HepG2 (cell line): ENCODE data around the gene ACAP2. TPM values are rescaled to one million over a fixed set of nuclear protein-coding genes. Genes with fewer than 3 reads are reported as not detected.

Source experiments
- ATAC-seq: fragments of 200-7000 bp; cut with Tn5 transposase; 3 replicates; pipeline ENCODE4 v1.9.1; 2020; ENCODE audit warnings: mild to moderate bottlenecking, moderate library complexity
- BruUV-seq: library from RNA; stranded (reverse); fragments of 400-500 nt; replicated peaks from 2 replicates; lab custom pipeline; 2021; lab: Mats Ljungman, UMichigan
- CTCF ChIA-PET: fragments of 300-600 bp; formaldehyde crosslinking; extraction: SDS; loops from one replicate; lab custom pipeline; 2021; ENCODE audit warnings: low total read pairs, inconsistent platforms, low intra/inter-chr PET ratio; lab: Yijun Ruan, JAX
- POLR2A ChIA-PET: fragments of 350-600 bp; sonication (Branson Sonifier 250); formaldehyde crosslinking; loops from one replicate; lab custom pipeline; 2020; ENCODE audit warnings: antibody characterized with exemption, inconsistent platforms; lab: Yijun Ruan, JAX
- DNase-seq: peaks from one replicate; pipeline ENCODE4 v3.0.0-alpha.2; 2015; ENCODE audit warnings: low spot score
- FAIRE-seq: peaks from 3 replicates; lab custom pipeline; 2011; peaks lifted over from hg19 to GRCh38; lab: Jason Lieb, UNC
- H2AFZ ChIP-seq: one replicate; pipeline ENCODE4 v1.6.1; 2011; ENCODE audit warnings: low read length, inconsistent platforms
- H3K27ac ChIP-seq: fragments of 300-600 bp; 3 replicates; pipeline ENCODE4 v1.8.0; 2011; ENCODE audit warnings: mixed run types, mild to moderate bottlenecking, mixed read lengths, low read length, inconsistent platforms; ENCODE audit not compliant: insufficient read depth; ENCODE audit errors: extremely low read length
- H3K27me3 ChIP-seq, 2 experiments: fragments of 200-600 bp in 1 of 2; 2 replicates in 1 of 2; 3 replicates in 1 of 2; pipeline versions ENCODE4 v1.6.0 to v1.8.0; 2011; ENCODE audit warnings: low read length in 2 of 2, mild to moderate bottlenecking in 2 of 2, moderate library complexity in 2 of 2, inconsistent platforms in 1 of 2; ENCODE audit not compliant: insufficient read depth in 2 of 2, control insufficient read depth in 1 of 2
- H3K36me3 ChIP-seq, 2 experiments: fragments of 200-600 bp in 1 of 2; replicated peaks in 1 of 2; 2 replicates in 1 of 2; 3 replicates in 1 of 2; pipeline versions ENCODE4 v1.5.1 to v1.8.0; 2011; ENCODE audit warnings: low read length in 2 of 2, inconsistent platforms in 1 of 2; ENCODE audit not compliant: insufficient read depth in 2 of 2, control insufficient read depth in 1 of 2
- H3K4me1 ChIP-seq: 2 replicates; pipeline ENCODE4 v1.5.1; 2012; ENCODE audit warnings: low read length, inconsistent platforms; ENCODE audit not compliant: insufficient read depth
- H3K4me2 ChIP-seq: 2 replicates; pipeline ENCODE4 v1.6.0; 2011; ENCODE audit warnings: low read depth, low read length, inconsistent platforms
- H3K4me3 ChIP-seq, 3 experiments: fragments of 200-600 bp in 1 of 3; sonication (generic), shearing (Covaris generic) in 1 of 3; replicated peaks in 1 of 3; 2 replicates each; pipeline ENCODE4 v1.5.1; 2011 to 2016; ENCODE audit warnings: low read length in 3 of 3, inconsistent platforms in 2 of 3, low read depth in 2 of 3, mild to moderate bottlenecking in 2 of 3, control low read depth in 1 of 3, mixed read lengths in 1 of 3; ENCODE audit not compliant: insufficient read depth in 1 of 3
- H3K79me2 ChIP-seq: one replicate; pipeline ENCODE4 v1.6.1; 2011; ENCODE audit warnings: low read length, inconsistent platforms; ENCODE audit not compliant: insufficient read depth
- H3K9ac ChIP-seq: 2 replicates; pipeline ENCODE4 v1.6.0; 2011; ENCODE audit warnings: mild to moderate bottlenecking, low read depth, low read length, inconsistent platforms; ENCODE audit not compliant: insufficient read depth
- H3K9me3 ChIP-seq: 2 replicates; pipeline ENCODE4 v1.5.1; 2012; ENCODE audit warnings: mild to moderate bottlenecking, low read length
- H4K20me1 ChIP-seq: 2 replicates; pipeline ENCODE4 v1.6.0; 2011; ENCODE audit warnings: inconsistent platforms, mild to moderate bottlenecking, low read length, moderate library complexity; ENCODE audit not compliant: insufficient read depth
- AKAP8 ChIP-seq: sonication (generic); formaldehyde crosslinking; IDR thresholded peaks from 2 replicates; pipeline ENCODE4 v1.5.1; 2020; ENCODE audit warnings: mild to moderate bottlenecking, missing genetic modification reagents
- ATF7-NPFF ChIP-seq: sonication (generic); formaldehyde crosslinking; IDR thresholded peaks from 2 replicates; pipeline ENCODE4 v1.8.1; 2023; ENCODE audit warnings: mild to moderate bottlenecking, low read depth, missing genetic modification reagents, moderate library complexity
- FOSL2 ChIP-seq: sonication (generic); formaldehyde crosslinking; IDR thresholded peaks from 2 replicates; pipeline ENCODE4 v1.4.0; 2020; ENCODE audit warnings: missing genetic modification reagents
- PCBP1 ChIP-seq: fragments of 200-400 bp; formaldehyde crosslinking; IDR thresholded peaks from 2 replicates; pipeline ENCODE4 v1.6.1; 2017; ENCODE audit warnings: mild to moderate bottlenecking, low read depth, low read length, borderline replicate concordance
- ZBTB7A ChIP-seq: sonication (generic); formaldehyde crosslinking; IDR thresholded peaks from 2 replicates; pipeline ENCODE4 v1.8.0; 2022; ENCODE audit warnings: mild to moderate bottlenecking, missing genetic modification reagents
- ZFP36L1 ChIP-seq: sonication (generic); formaldehyde crosslinking; IDR thresholded peaks from 2 replicates; pipeline ENCODE4 v1.8.0; 2022; ENCODE audit warnings: mild to moderate bottlenecking, missing genetic modification reagents, moderate library complexity
- ZNF234 ChIP-seq: sonication (generic); formaldehyde crosslinking; conservative IDR thresholded peaks from 2 replicates; pipeline ENCODE4 v1.5.1; 2020; ENCODE audit warnings: mild to moderate bottlenecking, missing genetic modification reagents
- ZNF251 ChIP-seq: sonication (generic); formaldehyde crosslinking; IDR thresholded peaks from 2 replicates; pipeline ENCODE4 v1.9.0; 2021; ENCODE audit warnings: mild to moderate bottlenecking, missing genetic modification reagents
- ZNF317 ChIP-seq: sonication (generic); formaldehyde crosslinking; IDR thresholded peaks from 2 replicates; pipeline ENCODE4 v1.5.0; 2020; ENCODE audit warnings: mild to moderate bottlenecking, missing genetic modification reagents
- ZNF543 ChIP-seq: sonication (generic); formaldehyde crosslinking; IDR thresholded peaks from 2 replicates; pipeline ENCODE4 v1.4.0; 2020; ENCODE audit warnings: mild to moderate bottlenecking, missing genetic modification reagents
- ZNF609 ChIP-seq: sonication (generic); formaldehyde crosslinking; IDR thresholded peaks from 2 replicates; pipeline ENCODE4 v1.4.0; 2020; ENCODE audit warnings: mild to moderate bottlenecking, missing genetic modification reagents, borderline replicate concordance
- ZNF614 ChIP-seq: IDR thresholded peaks from 2 replicates; pipeline ENCODE4 v1.6.1; 2018; ENCODE audit warnings: missing biosample characterization, missing genetic modification reagents, inconsistent platforms, borderline replicate concordance
- ZNF674 ChIP-seq: sonication (generic); formaldehyde crosslinking; IDR thresholded peaks from 2 replicates; pipeline ENCODE4 v1.5.0; 2020; ENCODE audit warnings: low read depth, mild to moderate bottlenecking, missing genetic modification reagents
- ZNF772 ChIP-seq: sonication (generic); formaldehyde crosslinking; IDR thresholded peaks from 2 replicates; pipeline ENCODE4 v1.5.0; 2020; ENCODE audit warnings: mild to moderate bottlenecking, missing genetic modification reagents
- ZNF891 ChIP-seq: sonication (generic); formaldehyde crosslinking; IDR thresholded peaks from 2 replicates; pipeline ENCODE4 v1.5.0; 2020; ENCODE audit warnings: mild to moderate bottlenecking, missing genetic modification reagents
- WGBS: methylation state at CpG from one replicate; pipeline ENCODE4 v1.1.6; 2017; ENCODE audit warnings: low lambda C conversion rate; 5-methylcytosine and 5-hydroxymethylcytosine counted together
- in situ Hi-C: cut with HindIII; loops from 2 replicates; pipeline ENCODE4 v1.10.0; 2017; ENCODE audit warnings: low pct_unique_long_range_greater_than_20kb; ENCODE audit not compliant: extremely low pct_ligation_motif_present
- intact Hi-C: fragments of 100-400 bp; cut with micrococcal nuclease; formaldehyde crosslinking; loops from one replicate; pipeline ENCODE4 v1.10.0; 2022; ENCODE audit not compliant: unreplicated experiment
- polyA plus RNA-seq, 8 experiments: library from polyadenylated mRNA; depleted of rRNA in 3 of 8; stranded (reverse) in 7 of 8; unstranded in 1 of 8; fragments of >200 nt; fragmentation: Illumina TruSeq in 4 of 8; extraction: Trizol in 4 of 8; gene quantifications; 2 replicates each; pipeline versions ENCODE4 v1.2.1 to v1.2.3, GENCODE V29; 2011 to 2016; ENCODE audit warnings: low read depth in 4 of 8, missing spikeins in 1 of 8, mixed read lengths in 1 of 8; ENCODE audit not compliant: insufficient read depth in 1 of 8
- total RNA-seq, 5 experiments: library from RNA; depleted of rRNA; stranded (reverse); fragments of >200 nt; fragmentation: Illumina TruSeq; extraction: Trizol; gene quantifications; 2 replicates each; pipeline ENCODE4 v1.2.3, GENCODE V29; 2016; ENCODE audit warnings: low read depth in 1 of 5
- TF ChIP-seq, protein P1 (sequence below): sonication (generic); formaldehyde crosslinking; IDR thresholded peaks from 2 replicates; pipeline ENCODE4 v1.4.0; 2020; ENCODE audit warnings: missing genetic modification reagents
- TF ChIP-seq, protein P2 (sequence below): sonication (generic); formaldehyde crosslinking; IDR thresholded peaks from 2 replicates; pipeline ENCODE4 v1.4.0; 2020; ENCODE audit warnings: missing genetic modification reagents, mild to moderate bottlenecking, borderline replicate concordance

ACAP2 gene
- total and polyA plus RNA-seq, 2 of the 13 experiments (the other 11 are each of a cell fraction or from before 2014, with no cell fraction given), result 7.3 to 23.9 TPM

DNA sequence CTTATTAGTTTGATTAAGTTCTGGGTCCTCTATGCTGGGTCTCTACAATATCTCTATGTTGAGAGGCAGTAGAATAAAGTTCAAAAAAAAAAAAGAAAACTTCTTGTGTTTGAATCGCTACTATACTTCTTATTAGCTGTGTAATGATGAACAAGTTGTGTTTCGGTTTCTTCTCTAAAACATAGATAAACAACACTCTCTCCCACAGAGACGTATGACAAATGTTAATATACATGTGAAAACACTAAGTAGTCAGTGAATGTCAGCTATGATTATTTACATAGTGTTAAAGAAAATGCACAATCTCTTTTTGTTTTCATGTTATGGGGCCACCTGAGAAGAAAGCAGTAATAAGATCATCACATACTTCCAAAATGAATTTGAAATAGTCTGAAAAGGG is 45.3 kb downstream of the ACAP2 start:
- Histone ChIP-seq H3K9ac (no peak overlapping the region), H3K36me3 (no peaks in the 10 kb centered on the region; a peak in 1 of 5 replicates), H3K9me3 (no peaks in the 10 kb centered on the region), H3K4me1 (peaks cover 19% of the 10 kb centered on the region), H3K27ac (no peak overlapping the region), H3K4me3 (no peak overlapping the region), H3K4me2 (no peak overlapping the region), H3K27me3 (no peaks in the 10 kb centered on the region), H2AFZ (no peak overlapping the region), H4K20me1 (no peaks in the 10 kb centered on the region), H3K79me2 (peaks cover 3% of the 10 kb centered on the region)
- DNase-seq, result no peak
- ChIA-PET CTCF (no interaction called here), POLR2A (no interaction called here)
- no peak for FAIRE-seq
- in situ Hi-C loops, result no loop called here
- no peak for ATAC-seq
- intact Hi-C loops, result no loop called here
- no TSS peak for BruUV-seq
- WGBS, result 93% methylated on average over 3 of the region's 3 CpGs
- no peak for TF ChIP-seq ZNF543
- TF ChIP-seq ZNF317, result no peak
- no peak for TF ChIP-seq AKAP8
- TF ChIP-seq ZNF891, result no peak
- TF ChIP-seq ZNF609 (CRISPR knock-in tag), result no peak
- no peak for TF ChIP-seq ATF7-NPFF (CRISPR knock-in tag)
- TF ChIP-seq, protein P1, sequence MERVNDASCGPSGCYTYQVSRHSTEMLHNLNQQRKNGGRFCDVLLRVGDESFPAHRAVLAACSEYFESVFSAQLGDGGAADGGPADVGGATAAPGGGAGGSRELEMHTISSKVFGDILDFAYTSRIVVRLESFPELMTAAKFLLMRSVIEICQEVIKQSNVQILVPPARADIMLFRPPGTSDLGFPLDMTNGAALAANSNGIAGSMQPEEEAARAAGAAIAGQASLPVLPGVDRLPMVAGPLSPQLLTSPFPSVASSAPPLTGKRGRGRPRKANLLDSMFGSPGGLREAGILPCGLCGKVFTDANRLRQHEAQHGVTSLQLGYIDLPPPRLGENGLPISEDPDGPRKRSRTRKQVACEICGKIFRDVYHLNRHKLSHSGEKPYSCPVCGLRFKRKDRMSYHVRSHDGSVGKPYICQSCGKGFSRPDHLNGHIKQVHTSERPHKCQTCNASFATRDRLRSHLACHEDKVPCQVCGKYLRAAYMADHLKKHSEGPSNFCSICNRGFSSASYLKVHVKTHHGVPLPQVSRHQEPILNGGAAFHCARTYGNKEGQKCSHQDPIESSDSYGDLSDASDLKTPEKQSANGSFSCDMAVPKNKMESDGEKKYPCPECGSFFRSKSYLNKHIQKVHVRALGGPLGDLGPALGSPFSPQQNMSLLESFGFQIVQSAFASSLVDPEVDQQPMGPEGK (CRISPR knock-in tag), result no peak
- no peak for TF ChIP-seq ZNF251 (CRISPR knock-in tag)
- TF ChIP-seq ZNF614 (CRISPR knock-in tag), result no peak
- TF ChIP-seq ZNF674 (CRISPR knock-in tag), result no peak
- TF ChIP-seq ZFP36L1 (CRISPR knock-in tag), result no peak
- no peak for TF ChIP-seq PCBP1
- no peak for TF ChIP-seq FOSL2 (CRISPR knock-in tag)
- TF ChIP-seq, protein P2, sequence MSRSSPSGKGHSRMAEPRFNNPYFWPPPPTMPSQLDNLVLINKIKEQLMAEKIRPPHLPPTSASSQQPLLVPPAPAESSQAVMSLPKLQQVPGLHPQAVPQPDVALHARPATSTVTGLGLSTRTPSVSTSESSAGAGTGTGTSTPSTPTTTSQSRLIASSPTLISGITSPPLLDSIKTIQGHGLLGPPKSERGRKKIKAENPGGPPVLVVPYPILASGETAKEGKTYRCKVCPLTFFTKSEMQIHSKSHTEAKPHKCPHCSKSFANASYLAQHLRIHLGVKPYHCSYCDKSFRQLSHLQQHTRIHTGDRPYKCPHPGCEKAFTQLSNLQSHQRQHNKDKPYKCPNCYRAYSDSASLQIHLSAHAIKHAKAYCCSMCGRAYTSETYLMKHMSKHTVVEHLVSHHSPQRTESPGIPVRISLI (CRISPR knock-in tag), result no peak
- TF ChIP-seq ZNF772 (CRISPR knock-in tag), result no peak
- no peak for TF ChIP-seq ZBTB7A (CRISPR knock-in tag)
- no peak for TF ChIP-seq ZNF234 (CRISPR knock-in tag)
